GM18867 (cell line): ENCODE measurements around the gene DOCK11.
"Not testable (repeated sequence)": the region's sequence is repeated elsewhere in the genome, so short reads cannot be mapped to it uniquely, and the experiment has no call there.

Experiments used
- ATAC-seq: cut with Tn5 transposase; IDR thresholded peaks from one replicate; pipeline ENCODE4 v1.9.1; 2021; ENCODE audit warnings: mild to moderate bottlenecking, moderate library complexity; ENCODE audit not compliant: unreplicated experiment

DOCK11 gene

DNA sequence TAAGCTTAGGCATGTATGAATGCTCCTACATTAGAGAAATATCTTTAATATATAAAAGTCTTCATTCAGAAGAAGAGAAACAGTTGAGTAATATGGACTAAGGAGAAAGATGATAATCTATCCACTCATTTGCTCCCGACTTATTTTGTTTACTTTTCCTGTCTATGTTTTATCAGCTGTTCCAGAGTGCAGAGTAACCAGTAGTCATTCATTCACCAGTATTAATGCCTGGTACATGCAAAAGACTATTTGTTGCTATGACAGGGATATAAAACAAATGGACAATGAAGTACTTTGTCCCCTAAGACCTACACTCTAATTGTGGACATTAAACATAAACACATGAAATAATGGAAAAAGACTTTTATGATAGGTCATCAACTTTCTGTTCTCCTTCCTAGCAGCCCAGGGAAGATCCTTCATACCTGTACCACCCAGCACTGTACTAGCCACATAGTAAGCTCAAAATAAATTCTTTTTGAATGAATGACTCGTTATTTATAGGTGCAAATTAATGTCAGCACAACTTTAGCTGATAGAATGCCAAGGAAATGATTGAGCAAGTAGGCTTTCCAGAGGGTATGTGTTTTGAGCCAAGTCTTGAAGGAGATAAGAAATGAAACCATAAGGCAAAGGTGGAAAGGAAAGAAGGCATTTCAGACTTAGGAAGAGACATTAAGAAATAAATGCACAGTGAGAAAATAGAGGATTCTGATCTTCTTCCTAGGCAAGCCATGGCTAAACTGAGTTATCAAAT, 186.8 kb downstream of the DOCK11 start:
- ATAC-seq: no peak

GRCh38 chrX:118685393-118685792, 189.8 kb downstream of the DOCK11 start:
- ATAC-seq: no peak

GRCh38 chrX:118688935-118689334, 193.3 kb downstream of the DOCK11 start:
- ATAC-seq: no peak

DNA sequence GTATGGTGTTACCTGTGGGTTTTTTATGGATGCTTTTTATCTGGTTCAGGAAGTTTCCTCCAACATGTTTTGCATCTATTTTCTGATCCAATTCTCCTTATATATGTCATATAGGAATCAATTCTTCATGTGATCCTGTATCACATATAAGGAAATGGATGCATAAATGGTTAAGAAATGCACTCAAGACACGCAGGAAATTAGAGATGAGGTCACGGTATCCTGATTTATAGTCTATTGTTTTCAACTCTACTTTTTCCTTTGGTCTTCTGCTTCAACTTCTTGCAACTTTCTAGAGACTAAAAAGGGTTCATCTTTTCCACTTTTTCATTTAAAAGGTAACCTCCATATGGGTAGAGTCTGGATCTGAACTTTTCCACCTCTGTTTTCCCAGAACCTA, 198.2 kb downstream of the DOCK11 start:
- ATAC-seq: no peak

DNA sequence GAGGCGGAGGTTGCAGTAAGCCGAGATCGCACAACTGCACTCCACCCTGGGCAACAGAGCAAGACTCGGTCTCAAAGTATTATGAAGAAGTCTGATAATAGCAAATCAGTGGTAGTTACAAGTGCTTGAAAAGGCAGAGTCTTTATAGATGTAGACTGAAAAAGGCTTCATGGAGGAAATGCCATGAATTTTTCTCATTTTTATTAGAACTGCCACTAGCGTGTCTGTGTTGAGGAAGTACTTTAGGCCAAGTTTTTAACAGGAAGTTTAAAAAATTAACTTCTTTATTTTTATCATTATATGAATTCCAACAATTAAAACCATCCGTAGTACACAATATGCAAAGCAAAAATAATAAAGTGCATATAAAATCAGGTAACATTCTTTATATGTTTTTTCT, 199.0 kb downstream of the DOCK11 start:
- no peak for ATAC-seq

DNA sequence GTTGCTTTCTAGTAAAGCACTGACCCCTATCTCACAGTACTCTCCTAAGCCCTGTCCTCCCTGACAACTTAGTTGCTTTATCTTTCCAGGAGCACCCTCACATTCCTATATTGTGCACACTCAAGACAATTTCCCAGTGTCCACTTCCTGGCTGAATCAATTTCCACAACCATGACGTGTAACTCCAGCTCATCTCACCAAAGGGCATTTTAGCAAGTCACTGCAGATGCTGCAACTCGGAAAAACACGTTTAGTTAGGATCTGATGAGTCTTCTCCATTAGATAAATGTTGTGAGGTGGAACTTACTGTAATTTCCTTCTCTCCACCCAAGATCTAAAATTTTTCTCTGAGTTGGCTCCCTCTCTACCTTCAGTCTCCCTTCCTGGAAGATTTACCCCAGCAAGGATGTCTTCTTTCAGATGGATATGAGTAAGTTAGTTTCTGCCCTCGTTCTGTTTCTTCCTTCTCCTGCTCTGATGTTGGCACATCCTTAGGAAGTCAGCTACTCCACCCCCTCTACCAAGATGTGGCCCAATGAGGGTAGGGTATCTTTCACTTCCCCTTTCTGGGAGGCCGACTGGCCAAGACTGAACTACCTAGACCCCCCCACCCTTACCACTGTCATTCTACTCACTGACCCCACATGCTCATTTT, 203.0 kb downstream of the DOCK11 start:
- ATAC-seq: no peak

DNA sequence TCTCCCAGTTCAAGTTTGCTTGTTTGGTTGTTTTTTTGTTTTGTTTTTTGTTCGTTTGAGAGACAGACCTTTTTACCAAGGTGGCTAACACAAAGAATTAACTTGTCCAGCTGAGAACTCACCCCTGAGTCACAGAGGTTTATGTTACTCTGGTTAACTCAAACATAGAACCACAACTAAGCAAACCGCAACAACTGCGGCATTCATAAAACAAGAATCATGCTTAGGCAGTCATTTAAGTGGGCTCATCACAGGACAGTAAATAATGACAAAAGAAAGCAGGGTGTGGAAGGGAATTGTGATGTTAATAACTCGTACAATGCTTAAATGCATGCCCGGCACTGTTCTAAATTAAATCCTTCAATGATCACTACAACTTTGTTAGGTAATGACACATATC, 207.1 kb downstream of the DOCK11 start:
- no peak for ATAC-seq

DNA sequence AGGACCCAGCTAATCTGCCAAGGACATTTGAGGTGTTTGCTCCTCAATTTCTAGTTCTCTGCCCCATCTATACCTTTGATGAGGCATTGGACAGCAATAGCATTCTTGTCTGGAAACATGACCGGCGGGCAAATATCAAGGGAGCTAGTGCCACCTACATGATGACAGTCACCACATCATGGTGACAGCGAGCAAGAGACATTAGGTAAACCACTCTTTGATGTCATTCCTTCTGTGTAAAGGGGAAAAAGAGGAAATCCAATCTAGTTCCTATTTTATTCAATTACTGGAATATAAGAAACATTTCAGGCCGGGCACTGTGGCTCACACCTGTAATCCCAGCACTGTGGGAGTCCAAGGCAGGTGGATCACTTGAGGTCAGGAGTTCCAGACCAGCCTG, 211.1 kb downstream of the DOCK11 start:
- ATAC-seq: no peak

- no peak for ATAC-seq
These were observed 218.9 kb downstream of the DOCK11 start for GRCh38 chrX:118714521-118714920.

DNA sequence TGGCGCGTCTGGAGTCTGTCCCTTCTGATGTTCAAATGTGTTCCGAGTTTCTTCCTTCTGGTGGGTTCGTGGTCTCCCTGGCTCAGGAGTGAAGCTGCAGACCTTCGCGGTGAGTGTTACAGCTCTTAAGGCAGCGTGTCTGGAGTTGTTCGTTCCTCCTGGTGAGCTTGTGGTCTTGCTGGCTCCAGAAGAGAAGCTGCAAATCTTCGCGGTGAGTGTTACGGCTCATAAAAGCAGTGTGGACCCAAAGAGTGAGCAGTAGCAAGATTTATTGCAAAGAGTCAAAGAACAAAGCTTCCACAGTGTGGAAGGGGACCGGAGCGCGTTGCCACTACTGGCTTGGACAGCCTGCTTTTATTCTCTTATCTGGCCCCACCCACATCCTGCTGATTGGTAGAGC, 220.3 kb downstream of the DOCK11 start:
- ATAC-seq: not testable (repeated sequence)

DNA sequence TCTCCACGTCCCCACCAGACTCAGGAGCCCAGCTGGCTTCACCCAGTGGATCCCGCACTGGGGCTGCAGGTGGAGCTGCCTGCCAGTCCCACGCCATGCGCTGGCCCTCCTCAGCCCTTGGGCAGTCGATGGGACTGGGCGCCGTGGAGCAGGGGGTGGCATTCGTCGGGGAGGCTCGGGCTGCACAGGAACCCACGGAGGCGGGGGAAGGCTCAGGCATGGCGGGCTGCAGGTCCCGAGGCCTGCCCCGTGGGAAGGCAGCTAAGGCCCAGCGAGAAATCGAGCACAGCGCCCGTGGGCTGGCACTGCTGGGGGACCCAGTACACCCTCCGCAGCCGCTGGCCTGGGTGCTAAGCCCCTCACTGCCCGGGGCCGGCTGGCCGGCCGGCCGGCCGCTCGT, 221.2 kb downstream of the DOCK11 start:
- not testable (repeated sequence) for ATAC-seq

GRCh38 chrX:118717678-118718391, 222.2 kb downstream of the DOCK11 start:
- no peak for ATAC-seq

- ATAC-seq: no peak
These were observed 223.1 kb downstream of the DOCK11 start for GRCh38 chrX:118718737-118719136.

- no peak for ATAC-seq
These were observed 224.6 kb downstream of the DOCK11 start for GRCh38 chrX:118720058-118720707.

DNA sequence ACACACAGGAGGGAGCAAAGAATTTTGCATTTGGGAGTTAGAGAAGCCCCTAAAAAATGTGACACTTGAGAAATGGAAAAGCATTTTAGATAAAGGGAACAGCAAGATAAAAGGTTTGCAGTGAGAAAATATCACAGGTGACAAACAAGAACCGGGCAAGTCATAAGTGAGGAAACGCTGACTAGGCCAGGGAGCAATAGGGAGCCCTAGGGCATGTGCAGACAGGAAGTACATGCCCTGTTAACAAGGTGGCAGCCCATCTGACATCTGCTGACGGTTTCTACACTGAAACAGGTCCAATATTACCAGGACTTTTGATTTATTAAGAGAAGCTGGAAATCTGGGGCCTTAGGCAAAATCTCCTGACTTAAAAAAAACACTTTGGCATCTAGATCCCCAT, 227.8 kb downstream of the DOCK11 start:
- no peak for ATAC-seq

- ATAC-seq: no peak
These were observed 228.8 kb downstream of the DOCK11 start for GRCh38 chrX:118724365-118724764.

DNA sequence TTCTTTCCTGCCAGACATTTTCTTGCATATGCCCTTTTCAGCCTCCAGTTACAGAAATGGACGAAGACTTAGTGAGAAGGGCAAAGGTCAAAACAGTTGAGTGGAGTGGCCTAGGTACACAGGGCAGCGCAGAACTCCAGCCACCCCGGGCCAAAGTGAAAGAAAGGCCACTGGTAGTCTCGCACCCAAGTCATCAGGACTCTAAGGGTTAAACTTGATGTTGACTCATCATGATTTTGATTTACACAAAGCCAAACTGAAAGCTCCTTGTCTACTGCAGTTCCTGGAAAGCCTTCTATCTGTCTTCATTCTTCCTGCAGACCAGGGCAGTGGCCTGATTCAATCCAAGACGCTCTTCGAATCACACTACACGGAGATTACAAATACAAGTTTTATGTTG, 229.2 kb downstream of the DOCK11 start:
- ATAC-seq: no peak

DNA sequence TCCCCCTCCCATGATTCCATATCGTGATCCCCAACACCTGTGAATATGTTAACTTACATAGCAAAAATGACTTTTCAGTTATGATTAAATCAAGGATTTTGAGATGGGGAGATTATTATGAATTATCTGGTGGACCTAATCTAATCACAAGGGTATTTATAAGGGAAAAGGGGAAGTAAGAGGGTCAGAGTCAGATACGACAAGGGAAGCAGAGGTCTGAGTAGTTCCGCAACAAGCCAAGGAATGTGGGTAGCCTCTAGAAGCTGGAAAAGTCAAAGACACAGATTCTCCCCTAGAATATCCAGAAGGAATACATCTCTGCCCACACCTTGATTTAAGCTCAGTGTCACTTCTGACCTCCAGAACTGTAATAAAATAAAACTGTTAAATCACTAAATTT, 230.8 kb downstream of the DOCK11 start:
- no peak for ATAC-seq

DNA sequence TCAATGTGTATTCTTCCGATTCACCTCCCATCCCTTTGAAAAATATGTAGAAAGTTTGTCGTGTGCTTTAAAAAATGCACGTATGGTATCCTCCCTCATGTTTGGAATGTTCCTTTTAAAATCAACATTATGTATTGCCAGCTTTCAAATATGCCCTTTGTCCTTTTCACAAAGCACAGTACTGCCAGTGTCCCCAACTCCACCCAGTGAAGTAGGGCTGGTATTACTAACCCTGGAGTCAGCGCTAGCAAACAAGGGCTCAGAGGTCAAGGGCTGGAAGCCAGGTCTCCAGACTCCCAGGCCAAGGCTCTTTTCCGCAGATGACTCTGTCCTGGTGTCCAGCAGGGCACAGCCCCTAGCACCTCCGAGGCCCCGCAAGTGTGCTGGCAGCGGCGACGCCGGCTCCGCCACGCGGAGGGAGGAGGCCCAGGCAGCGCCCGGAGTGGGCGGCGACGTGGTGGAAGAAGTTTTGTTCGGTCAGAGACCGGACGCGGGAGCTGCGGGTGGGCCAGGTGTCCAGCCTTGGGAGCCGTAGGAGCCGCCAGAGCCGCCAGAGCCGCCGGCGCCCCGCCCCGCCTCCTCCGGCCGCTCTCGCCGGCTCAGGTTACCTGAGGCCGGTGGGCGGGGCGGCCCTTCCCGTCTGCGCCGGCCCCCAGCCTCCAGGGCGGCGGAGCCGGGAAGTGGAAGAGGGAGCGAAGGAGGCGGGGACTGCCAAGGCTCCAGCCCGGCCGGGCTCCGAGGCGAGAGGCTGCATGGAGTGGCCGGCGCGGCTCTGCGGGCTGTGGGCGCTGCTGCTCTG, 231.5 kb downstream of the DOCK11 start, which contains the start of gene IL13RA1:
TSS of gene IL13RA1 (plus strand) at position 720 of the 799 bp plus-strand sequence. CDS start at position 753, 33 bp downstream.
- ATAC-seq: peak; percentile 43

DNA sequence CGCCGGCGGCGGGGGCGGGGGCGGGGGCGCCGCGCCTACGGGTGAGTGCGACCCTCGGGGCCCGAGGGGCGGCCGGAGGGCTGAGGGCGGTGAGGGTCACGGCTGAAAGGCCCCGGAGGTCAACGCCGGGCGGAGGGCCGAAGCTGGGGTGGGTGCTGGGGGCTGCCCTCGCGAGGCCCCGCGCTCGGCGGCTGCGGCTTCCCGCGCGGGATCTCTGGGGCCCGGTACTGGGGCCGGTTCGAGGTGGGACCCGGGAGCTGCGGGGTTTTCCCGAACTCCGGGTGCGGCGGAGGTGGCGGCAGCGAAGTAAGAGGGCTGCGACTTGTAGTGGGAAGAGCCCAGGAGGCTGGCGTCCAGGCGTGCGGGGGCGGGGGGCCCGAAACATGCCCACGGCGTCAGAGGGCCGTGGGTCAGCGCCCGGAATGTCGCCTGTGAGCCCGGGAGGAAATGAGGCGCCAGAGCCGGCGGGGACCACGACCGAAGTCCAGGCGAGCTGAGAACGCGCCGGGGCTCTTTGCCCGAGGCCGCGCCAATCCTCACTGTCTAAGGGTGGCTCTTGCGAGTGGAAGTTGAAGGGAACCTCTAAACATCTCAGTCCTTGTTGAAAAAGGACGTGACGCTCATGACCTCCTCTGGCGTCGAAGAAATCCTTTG, 232.2 kb downstream of the DOCK11 start:
- ATAC-seq: peak; percentile 21
